T-cell (primary cell): ENCODE results near the gene RXRA. TPM values are rescaled to one million over a fixed set of nuclear protein-coding genes. Genes with fewer than 3 reads are reported as not detected.

Source experiments
- ATAC-seq, 4 experiments: fragments of 200-7000 bp in 3 of 4; fragments of 150-1000 bp in 1 of 4; cut with Tn5 transposase; replicated peaks in 1 of 4; 1 replicate in 3 of 4; 2 replicates in 1 of 4; pipeline ENCODE4 v1.10.0; 2021; ENCODE audit warnings: moderate library complexity in 3 of 4, mild to moderate bottlenecking in 2 of 4, moderate number of reproducible peaks in 1 of 4
- CTCF ChIA-PET, 2 donors: fragments of 300-600 bp; sonication (Branson Sonifier 250); formaldehyde crosslinking; loops; one replicate each; lab custom pipeline; 2022; ENCODE audit warnings: antibody characterized with exemption in 2 of 2; lab: Charles Lee
- POLR2A ChIA-PET, 2 donors: fragments of 300-600 bp; sonication (Branson Sonifier 250); formaldehyde crosslinking; loops; one replicate each; lab custom pipeline; 2022; ENCODE audit warnings: antibody characterized with exemption in 2 of 2; lab: Charles Lee
- DNase-seq, 35 experiments: peaks; one replicate each; pipeline versions ENCODE4 v3.0.0 to v3.0.0-alpha.2; 2013 to 2023
- H3K27ac ChIP-seq: one replicate; pipeline ENCODE4 v1.5.1; 2013; ENCODE audit warnings: low read length
- H3K27me3 ChIP-seq, 2 experiments: replicated peaks in 1 of 2; 1 replicate in 1 of 2; 2 replicates in 1 of 2; pipeline versions ENCODE4 v1.6.1 to v1.7.0; 2013; ENCODE audit warnings: low read length in 1 of 2, mixed read lengths in 1 of 2; ENCODE audit not compliant: control insufficient read depth in 2 of 2, insufficient read depth in 2 of 2; ENCODE audit errors: extremely low read depth in 1 of 2
- H3K36me3 ChIP-seq, 2 donors: 1 replicate in 1 of 2; 2 replicates in 1 of 2; pipeline versions ENCODE4 v1.6.1 to v1.7.0; 2013; ENCODE audit warnings: low read length in 1 of 2; ENCODE audit not compliant: control insufficient read depth in 2 of 2, insufficient read depth in 1 of 2; ENCODE audit errors: extremely low read depth in 1 of 2
- H3K4me1 ChIP-seq, 2 experiments: 1 replicate in 1 of 2; 2 replicates in 1 of 2; pipeline versions ENCODE4 v1.6.1 to v1.7.0; 2013; ENCODE audit warnings: low read length in 2 of 2, mixed read lengths in 1 of 2; ENCODE audit not compliant: insufficient read depth in 2 of 2, control insufficient read depth in 1 of 2; ENCODE audit errors: extremely low read depth in 1 of 2
- H3K4me3 ChIP-seq, 2 donors: 1 replicate in 1 of 2; 2 replicates in 1 of 2; pipeline versions ENCODE4 v1.5.1 to v1.7.0; 2013; ENCODE audit warnings: mild to moderate bottlenecking in 2 of 2, low read length in 1 of 2, moderate library complexity in 1 of 2; ENCODE audit not compliant: control insufficient read depth in 1 of 2; ENCODE audit errors: extremely low read depth in 1 of 2
- H3K9me3 ChIP-seq: 2 replicates; pipeline ENCODE4 v1.7.0; 2013
- H3K27ac Mint-ChIP-seq, 2 donors: one replicate each; pipeline ENCODE4 v1.8.0; 2020 to 2021; ENCODE audit warnings: mild to moderate bottlenecking in 2 of 2, mixed read lengths in 2 of 2
- H3K27me3 Mint-ChIP-seq, 2 donors: one replicate each; pipeline ENCODE4 v1.8.0; 2021 to 2022; ENCODE audit warnings: mixed read lengths in 2 of 2
- H3K36me3 Mint-ChIP-seq: one replicate; pipeline ENCODE4 v1.8.0; 2021; ENCODE audit warnings: mixed read lengths
- H3K4me1 Mint-ChIP-seq, 3 donors: one replicate each; pipeline ENCODE4 v1.8.0; 2020 to 2022; ENCODE audit warnings: mixed read lengths in 3 of 3, mild to moderate bottlenecking in 1 of 3
- H3K4me3 Mint-ChIP-seq, 3 donors: one replicate each; pipeline ENCODE4 v1.8.0; 2020 to 2022; ENCODE audit warnings: mild to moderate bottlenecking in 3 of 3, mixed read lengths in 3 of 3, moderate library complexity in 3 of 3
- H3K9me3 Mint-ChIP-seq, 3 donors: one replicate each; pipeline ENCODE4 v1.8.0; 2020 to 2022; ENCODE audit warnings: mixed read lengths in 3 of 3
- WGBS: methylation state at CpG from one replicate; pipeline ENCODE4 v1.1.5; 2013; ENCODE audit warnings: missing lambda C conversion rate; ENCODE audit not compliant: insufficient coverage; 5-methylcytosine and 5-hydroxymethylcytosine counted together
- total RNA-seq, 35 experiments: library from RNA in 6 of 35; stranded (reverse) in 6 of 35; fragments of 120-200 nt in 1 of 35; gene quantifications; one replicate each; pipeline versions ENCODE4 v1.2.1 to v1.2.4 and lab custom pipeline; 2013 to 2026

Gene RXRA
- total RNA-seq, 5 donors from 2014 or later (not counting 1 experiment from before 2014, with no cell fraction given), result 5.6 to 17.7 (median 14.5) TPM

GRCh38 chr9:134431095-134431494, 104.8 kb downstream of the RXRA start:
- Histone ChIP-seq H3K4me1 (no peaks in the 10 kb centered on the region), H3K4me3 (no peak overlapping the region), H3K27ac (no peak overlapping the region), H3K9me3 (no peaks in the 10 kb centered on the region), H3K36me3 (peaks cover 3 to 4% of the 10 kb centered on the region in 2 donors), H3K27me3 (no peaks in the 10 kb centered on the region)
- Mint-ChIP-seq H3K9me3 (no peaks in the 10 kb centered on the region), H3K27me3 (no peaks in the 10 kb centered on the region), H3K4me3 (no peak overlapping the region), H3K4me1 (no peaks in the 10 kb centered on the region), H3K27ac (no peak overlapping the region), H3K36me3 (peaks cover 9% of the 10 kb centered on the region)
- ATAC-seq, result no peak
- 100% methylated on average over 1 of the region's 6 CpGs for WGBS
- DNase-seq, result no peak
- ChIA-PET POLR2A (no interaction called here), CTCF (no interaction called here)

GRCh38 chr9:134431626-134432025, 105.4 kb downstream of the RXRA start:
- H3K9me3 ChIP-seq, result no peaks in the 10 kb centered on the region
- Mint-ChIP-seq H3K4me1 (no peaks in the 10 kb centered on the region), H3K9me3 (no peaks in the 10 kb centered on the region), H3K27ac (no peak overlapping the region), H3K27me3 (no peaks in the 10 kb centered on the region), H3K4me3 (no peak overlapping the region), H3K36me3 (peaks cover 14% of the 10 kb centered on the region)
- H3K27ac ChIP-seq, result no peak overlapping the region
- DNase-seq, result no peak
- WGBS, result 95% methylated on average over 15 of the region's 16 CpGs
- H3K4me1 ChIP-seq, result no peaks in the 10 kb centered on the region
- no peak for ATAC-seq
- H3K27me3 ChIP-seq, result no peaks in the 10 kb centered on the region
- H3K4me3 ChIP-seq, result no peak overlapping the region
- ChIA-PET POLR2A (no interaction called here), CTCF (no interaction called here)
- peaks cover 3 to 4% of the 10 kb centered on the region in 2 donors for H3K36me3 ChIP-seq

- H3K27me3 ChIP-seq, result no peaks in the 10 kb centered on the region
- no peaks in the 10 kb centered on the region for H3K9me3 Mint-ChIP-seq
- H3K27ac ChIP-seq, result no peak overlapping the region
- no peak overlapping the region for H3K4me3 Mint-ChIP-seq
- POLR2A ChIA-PET, result no interaction called here
- no peaks in the 10 kb centered on the region for H3K4me1 ChIP-seq
- H3K27me3 Mint-ChIP-seq, result no peaks in the 10 kb centered on the region
- CTCF ChIA-PET, result no interaction called here
- H3K27ac Mint-ChIP-seq, result no peak overlapping the region
- 87% methylated on average over 12 of the region's 14 CpGs for WGBS
- peaks cover 4 to 6% of the 10 kb centered on the region in 2 donors for H3K36me3 ChIP-seq
- H3K4me3 ChIP-seq, result no peak overlapping the region
- H3K4me1 Mint-ChIP-seq, result no peaks in the 10 kb centered on the region
- ATAC-seq (no peak), DNase-seq (no peak)
- peaks cover 15% of the 10 kb centered on the region for H3K36me3 Mint-ChIP-seq
- no peaks in the 10 kb centered on the region for H3K9me3 ChIP-seq
Measured at GRCh38 chr9:134432471-134432870, 106.2 kb downstream of the RXRA start.

- H3K4me3 Mint-ChIP-seq, result no peak overlapping the region
- no peaks in the 10 kb centered on the region for H3K4me1 Mint-ChIP-seq
- no peaks in the 10 kb centered on the region for H3K27me3 ChIP-seq
- 97% methylated on average over 14 of the region's 14 CpGs for WGBS
- no peaks in the 10 kb centered on the region for H3K9me3 Mint-ChIP-seq
- DNase-seq, result no peak
- peaks cover 4 to 6% of the 10 kb centered on the region in 2 donors for H3K36me3 ChIP-seq
- no peak overlapping the region for H3K27ac ChIP-seq
- CTCF ChIA-PET, result no interaction called here
- no peak overlapping the region for H3K27ac Mint-ChIP-seq
- no peaks in the 10 kb centered on the region for H3K4me1 ChIP-seq
- no peaks in the 10 kb centered on the region for H3K9me3 ChIP-seq
- no peaks in the 10 kb centered on the region for H3K27me3 Mint-ChIP-seq
- H3K36me3 Mint-ChIP-seq, result peaks cover 15% of the 10 kb centered on the region
- ATAC-seq, result no peak
- POLR2A ChIA-PET, result no interaction called here
- no peak overlapping the region for H3K4me3 ChIP-seq
Measured at GRCh38 chr9:134433101-134433500, 106.8 kb downstream of the RXRA start.

- Histone ChIP-seq H3K27ac (no peak overlapping the region), H3K36me3 (peaks cover 4 to 6% of the 10 kb centered on the region in 2 donors), H3K4me3 (no peak overlapping the region), H3K9me3 (no peaks in the 10 kb centered on the region), H3K4me1 (no peaks in the 10 kb centered on the region), H3K27me3 (no peaks in the 10 kb centered on the region)
- DNase-seq (no peak), ATAC-seq (no peak)
- Mint-ChIP-seq H3K27ac (no peak overlapping the region), H3K27me3 (no peaks in the 10 kb centered on the region), H3K4me1 (no peaks in the 10 kb centered on the region), H3K4me3 (no peak overlapping the region), H3K9me3 (no peaks in the 10 kb centered on the region), H3K36me3 (peaks cover 15% of the 10 kb centered on the region)
- 91% methylated on average over 20 of the region's 30 CpGs for WGBS
- POLR2A ChIA-PET, result no interaction called here
- CTCF ChIA-PET, result no interaction called here
Measured at GRCh38 chr9:134433909-134434882, 107.9 kb downstream of the RXRA start.

- ChIA-PET CTCF (no interaction called here), POLR2A (no interaction called here)
- Mint-ChIP-seq H3K4me3 (no peak overlapping the region), H3K36me3 (peaks cover 12% of the 10 kb centered on the region), H3K27me3 (no peaks in the 10 kb centered on the region), H3K27ac (no peak overlapping the region), H3K9me3 (no peaks in the 10 kb centered on the region), H3K4me1 (no peaks in the 10 kb centered on the region)
- peaks cover 4 to 6% of the 10 kb centered on the region in 2 donors for H3K36me3 ChIP-seq
- H3K27me3 ChIP-seq, result no peaks in the 10 kb centered on the region
- H3K27ac ChIP-seq, result no peak overlapping the region
- DNase-seq, result no peak
- 76% methylated on average over 5 of the region's 17 CpGs for WGBS
- no peaks in the 10 kb centered on the region for H3K9me3 ChIP-seq
- H3K4me1 ChIP-seq, result no peaks in the 10 kb centered on the region
- no peak for ATAC-seq
- H3K4me3 ChIP-seq, result no peak overlapping the region
Measured at GRCh38 chr9:134434894-134435506, 108.7 kb downstream of the RXRA start.
